Liver (tissue), 9 donors: ENCODE measurements around the gene EPHB2. TPM values are rescaled to one million over a fixed set of nuclear protein-coding genes. Genes with fewer than 3 reads are reported as not detected.

Experiments
- DNase-seq: peaks from one replicate; pipeline ENCODE4 v3.0.0-alpha.2; 2017; ENCODE audit warnings: low spot score
- H3K27ac ChIP-seq, 2 donors: one replicate each; pipeline ENCODE4 v1.7.0; 2013; ENCODE audit warnings: inconsistent platforms in 2 of 2, low read length in 2 of 2, control low read depth in 1 of 2, low read depth in 1 of 2, mild to moderate bottlenecking in 1 of 2
- H3K27me3 ChIP-seq, 4 donors: one replicate each; pipeline versions ENCODE4 v1.6.1 to v1.7.0; 2013; ENCODE audit warnings: low read length in 3 of 4, inconsistent platforms in 1 of 4, mild to moderate bottlenecking in 1 of 4, moderate library complexity in 1 of 4; ENCODE audit not compliant: control insufficient read depth in 4 of 4, insufficient read depth in 4 of 4
- H3K36me3 ChIP-seq, 4 donors: one replicate each; pipeline versions ENCODE4 v1.6.1 to v1.7.0; 2013; ENCODE audit warnings: low read length in 3 of 4, mild to moderate bottlenecking in 3 of 4, low read depth in 1 of 4, moderate library complexity in 1 of 4; ENCODE audit not compliant: control insufficient read depth in 4 of 4, insufficient read depth in 3 of 4
- H3K4me1 ChIP-seq, 4 donors: one replicate each; pipeline versions ENCODE4 v1.6.1 to v1.7.0; 2013; ENCODE audit warnings: low read length in 3 of 4, mild to moderate bottlenecking in 3 of 4, moderate library complexity in 1 of 4; ENCODE audit not compliant: control insufficient read depth in 4 of 4, insufficient read depth in 4 of 4
- H3K4me3 ChIP-seq, 3 donors: one replicate each; pipeline versions ENCODE4 v1.6.1 to v1.7.0; 2013; ENCODE audit warnings: low read length in 3 of 3, control low read depth in 1 of 3, low read depth in 1 of 3, mild to moderate bottlenecking in 1 of 3
- H3K9ac ChIP-seq, 2 donors: one replicate each; pipeline ENCODE4 v1.7.0; 2013; ENCODE audit warnings: low read length in 2 of 2, mild to moderate bottlenecking in 2 of 2, moderate library complexity in 2 of 2, control low read depth in 1 of 2, low read depth in 1 of 2
- H3K9me3 ChIP-seq, 4 donors: one replicate each; pipeline versions ENCODE4 v1.6.1 to v1.7.0; 2013; ENCODE audit warnings: low read length in 3 of 4; ENCODE audit not compliant: control insufficient read depth in 4 of 4
- ATF3 ChIP-seq: IDR thresholded peaks from 2 replicates; pipeline ENCODE4 v1.6.1; 2016; ENCODE audit warnings: antibody characterized with exemption
- CTCF ChIP-seq: fragments of 150-350 bp; IDR thresholded peaks from 2 replicates; pipeline ENCODE4 v1.5.1; 2017; ENCODE audit warnings: improper control_type of control experiment, low read depth, low read length; ENCODE audit not compliant: missing input control
- EGR1 ChIP-seq, 2 donors: IDR thresholded peaks; 2 replicates each; pipeline ENCODE4 v1.6.1; 2016 to 2018; ENCODE audit warnings: antibody characterized with exemption in 2 of 2, low read depth in 2 of 2
- FOXA1 ChIP-seq: IDR thresholded peaks from 2 replicates; pipeline ENCODE4 v1.6.1; 2016; ENCODE audit warnings: antibody characterized with exemption
- FOXA2 ChIP-seq: IDR thresholded peaks from 2 replicates; pipeline ENCODE4 v1.6.1; 2016; ENCODE audit warnings: antibody characterized with exemption
- GABPA ChIP-seq, 2 donors: IDR thresholded peaks in 1 of 2; conservative IDR thresholded peaks in 1 of 2; 2 replicates each; pipeline ENCODE4 v1.6.1; 2016; ENCODE audit warnings: antibody characterized with exemption in 2 of 2, mild to moderate bottlenecking in 1 of 2, moderate library complexity in 1 of 2
- HNF4A ChIP-seq, 2 donors: conservative IDR thresholded peaks; 2 replicates each; pipeline ENCODE4 v1.6.1; 2016; ENCODE audit warnings: antibody characterized with exemption in 2 of 2, mild to moderate bottlenecking in 2 of 2
- HNF4G ChIP-seq: IDR thresholded peaks from 2 replicates; pipeline ENCODE4 v1.6.1; 2016; ENCODE audit warnings: antibody characterized with exemption
- JUND ChIP-seq, 2 donors: IDR thresholded peaks; 2 replicates each; pipeline ENCODE4 v1.6.1; 2016; ENCODE audit warnings: antibody characterized with exemption in 2 of 2
- MAX ChIP-seq: IDR thresholded peaks from 2 replicates; pipeline ENCODE4 v1.6.1; 2016; ENCODE audit warnings: antibody characterized with exemption
- NR2F2 ChIP-seq: IDR thresholded peaks from 2 replicates; pipeline ENCODE4 v1.6.1; 2016; ENCODE audit warnings: antibody characterized with exemption
- RAD21 ChIP-seq, 2 donors: IDR thresholded peaks; 2 replicates each; pipeline ENCODE4 v1.6.1; 2016; ENCODE audit warnings: antibody characterized with exemption in 2 of 2, mild to moderate bottlenecking in 2 of 2
- REST ChIP-seq: IDR thresholded peaks from 2 replicates; pipeline ENCODE4 v1.6.1; 2016; ENCODE audit warnings: antibody characterized with exemption, mild to moderate bottlenecking
- RXRA ChIP-seq, 2 donors: IDR thresholded peaks; 2 replicates each; pipeline ENCODE4 v1.6.1; 2017 to 2018; ENCODE audit warnings: antibody characterized with exemption in 2 of 2, mild to moderate bottlenecking in 1 of 2
- SP1 ChIP-seq: IDR thresholded peaks from 2 replicates; pipeline ENCODE4 v1.6.1; 2018; ENCODE audit warnings: antibody characterized with exemption, mild to moderate bottlenecking
- TAF1 ChIP-seq: conservative IDR thresholded peaks from 2 replicates; pipeline ENCODE4 v1.6.1; 2016; ENCODE audit warnings: antibody characterized with exemption, mild to moderate bottlenecking
- YY1 ChIP-seq: IDR thresholded peaks from 2 replicates; pipeline ENCODE4 v1.6.1; 2016; ENCODE audit warnings: antibody characterized with exemption, mild to moderate bottlenecking
- ZBTB33 ChIP-seq: IDR thresholded peaks from 2 replicates; pipeline ENCODE4 v1.6.1; 2016; ENCODE audit warnings: antibody characterized with exemption
- WGBS: extraction: QIAGEN DNeasy Blood & Tissue Kit; methylation state at CpG from one replicate; pipeline ENCODE4 v1.1.7; 2013; 5-methylcytosine and 5-hydroxymethylcytosine counted together
- polyA plus RNA-seq, 2 donors: library from polyadenylated mRNA; stranded (reverse) in 1 of 2; unstranded in 1 of 2; fragments of 200-250 nt in 1 of 2; fragments of >200 nt in 1 of 2; fragmentation: Nextera tagmentation in 1 of 2; extraction: Ambion mirVana in 1 of 2; gene quantifications; one replicate each; pipeline versions ENCODE4 v1.2.1 to v1.2.3, GENCODE V29; 2013 to 2015
- total RNA-seq, 2 donors: library from RNA; depleted of rRNA; stranded (reverse); fragments of >200 nt; gene quantifications; one replicate each; pipeline ENCODE4 v1.2.3, GENCODE V29; 2014
- donor health status: healthy.
- donor health status: healthy.
- donor health status: healthy.
- donor health status: healthy.
- donor health status: healthy.

EPHB2 gene
- total and polyA plus RNA-seq, 4 donors = 0.07 to 1.0 (median 0.38) TPM

GRCh38 chr1:22824975-22825374 is 114.3 kb downstream of the EPHB2 start:
- H3K4me3 ChIP-seq = no peak overlapping the region
- H3K9me3 ChIP-seq = no peaks in the 10 kb centered on the region
- 90% methylated on average over 5 of the region's 5 CpGs for WGBS
- peaks cover 4 to 17% (median 16%) of the 10 kb centered on the region in 4 donors for H3K4me1 ChIP-seq
- no peak for DNase-seq
- no peak overlapping the region for H3K27ac ChIP-seq
- no peaks in the 10 kb centered on the region for H3K36me3 ChIP-seq
- no peaks in the 10 kb centered on the region for H3K27me3 ChIP-seq
- H3K9ac ChIP-seq = no peak overlapping the region
- TF ChIP-seq NR2F2 (no peak), FOXA2 (no peak), RAD21 (IDR thresholded peaks at IDR 0.05) (no peak), RXRA (IDR thresholded peaks at IDR 0.05) (no peak), ZBTB33 (no peak), SP1 (no peak), FOXA1 (no peak), ATF3 (no peak), MAX (no peak), EGR1 (IDR thresholded peaks at IDR 0.05; ENCODE audit: low read depth in 2 of 2) (no peak), REST (no peak), HNF4G (no peak), HNF4A (conservative IDR thresholded peaks at IDR 0.05) (no peak), TAF1 (no peak), YY1 (no peak), GABPA (IDR thresholded peaks at IDR 0.05 in 1 of 2, conservative IDR thresholded peaks at IDR 0.05 in 1 of 2) (no peak), JUND (IDR thresholded peaks at IDR 0.05) (no peak), CTCF (no peak)
